ENCODE results near the gene FBXL16. TPM values are rescaled to one million over a fixed set of nuclear protein-coding genes. Genes with fewer than 3 reads are reported as not detected.

Gene FBXL16
- total and polyA plus RNA-seq, 4 donors: under 0.01 to 0.14 TPM; not detected in 2

DNA sequence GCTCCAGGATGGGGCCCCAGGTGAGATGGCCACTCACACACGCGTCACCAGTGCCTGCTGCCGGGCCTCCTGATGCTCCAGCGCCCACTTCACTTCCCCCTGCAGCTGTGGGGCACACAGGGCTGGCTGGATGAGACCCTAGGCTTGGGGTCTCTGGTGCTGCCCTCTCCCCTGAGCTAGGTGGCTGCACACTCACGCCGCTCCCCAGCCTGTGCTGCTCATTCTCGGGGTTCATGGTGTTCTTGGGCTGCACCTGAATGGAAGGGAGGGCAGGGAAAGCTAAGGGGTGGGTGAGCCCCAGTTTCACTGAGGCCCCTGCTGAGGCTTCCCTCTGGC, 19.4 kb upstream of the FBXL16 start:
- WGBS: 81% methylated on average over 7 of the region's 7 CpGs
- H3K36me3 ChIP-seq (ENCODE audit: control insufficient read depth in 4 of 4, insufficient read depth in 3 of 4, low read depth in 1 of 4, low read length in 3 of 4): no peaks in the 10 kb centered on the region
- no peak overlapping the region for H3K4me3 ChIP-seq (ENCODE audit: low read depth in 1 of 3, low read length in 3 of 3)
- no peak overlapping the region for H3K27ac ChIP-seq (ENCODE audit: low read depth in 1 of 2, low read length in 2 of 2)
- TF ChIP-seq JUND (IDR thresholded peaks at IDR 0.05) (no peak), TAF1 (conservative IDR thresholded peaks at IDR 0.05) (no peak), FOXA1 (IDR thresholded peaks at IDR 0.05) (no peak)
- TF ChIP-seq, protein P1, sequence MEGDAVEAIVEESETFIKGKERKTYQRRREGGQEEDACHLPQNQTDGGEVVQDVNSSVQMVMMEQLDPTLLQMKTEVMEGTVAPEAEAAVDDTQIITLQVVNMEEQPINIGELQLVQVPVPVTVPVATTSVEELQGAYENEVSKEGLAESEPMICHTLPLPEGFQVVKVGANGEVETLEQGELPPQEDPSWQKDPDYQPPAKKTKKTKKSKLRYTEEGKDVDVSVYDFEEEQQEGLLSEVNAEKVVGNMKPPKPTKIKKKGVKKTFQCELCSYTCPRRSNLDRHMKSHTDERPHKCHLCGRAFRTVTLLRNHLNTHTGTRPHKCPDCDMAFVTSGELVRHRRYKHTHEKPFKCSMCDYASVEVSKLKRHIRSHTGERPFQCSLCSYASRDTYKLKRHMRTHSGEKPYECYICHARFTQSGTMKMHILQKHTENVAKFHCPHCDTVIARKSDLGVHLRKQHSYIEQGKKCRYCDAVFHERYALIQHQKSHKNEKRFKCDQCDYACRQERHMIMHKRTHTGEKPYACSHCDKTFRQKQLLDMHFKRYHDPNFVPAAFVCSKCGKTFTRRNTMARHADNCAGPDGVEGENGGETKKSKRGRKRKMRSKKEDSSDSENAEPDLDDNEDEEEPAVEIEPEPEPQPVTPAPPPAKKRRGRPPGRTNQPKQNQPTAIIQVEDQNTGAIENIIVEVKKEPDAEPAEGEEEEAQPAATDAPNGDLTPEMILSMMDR (IDR thresholded peaks at IDR 0.05; ENCODE audit: low read depth, low read length, missing input control): no peak
- TF ChIP-seq, protein P2, sequence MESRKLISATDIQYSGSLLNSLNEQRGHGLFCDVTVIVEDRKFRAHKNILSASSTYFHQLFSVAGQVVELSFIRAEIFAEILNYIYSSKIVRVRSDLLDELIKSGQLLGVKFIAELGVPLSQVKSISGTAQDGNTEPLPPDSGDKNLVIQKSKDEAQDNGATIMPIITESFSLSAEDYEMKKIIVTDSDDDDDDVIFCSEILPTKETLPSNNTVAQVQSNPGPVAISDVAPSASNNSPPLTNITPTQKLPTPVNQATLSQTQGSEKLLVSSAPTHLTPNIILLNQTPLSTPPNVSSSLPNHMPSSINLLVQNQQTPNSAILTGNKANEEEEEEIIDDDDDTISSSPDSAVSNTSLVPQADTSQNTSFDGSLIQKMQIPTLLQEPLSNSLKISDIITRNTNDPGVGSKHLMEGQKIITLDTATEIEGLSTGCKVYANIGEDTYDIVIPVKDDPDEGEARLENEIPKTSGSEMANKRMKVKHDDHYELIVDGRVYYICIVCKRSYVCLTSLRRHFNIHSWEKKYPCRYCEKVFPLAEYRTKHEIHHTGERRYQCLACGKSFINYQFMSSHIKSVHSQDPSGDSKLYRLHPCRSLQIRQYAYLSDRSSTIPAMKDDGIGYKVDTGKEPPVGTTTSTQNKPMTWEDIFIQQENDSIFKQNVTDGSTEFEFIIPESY (IDR thresholded peaks at IDR 0.05): no peak
- no peak overlapping the region for H3K9ac ChIP-seq (ENCODE audit: low read depth in 1 of 2, low read length in 2 of 2)
- H3K4me1 ChIP-seq (ENCODE audit: control insufficient read depth in 4 of 4, insufficient read depth in 4 of 4, low read length in 3 of 4): peaks cover 12 to 28% (median 28%) of the 10 kb centered on the region in 4 donors
- H3K27me3 ChIP-seq (ENCODE audit: control insufficient read depth in 4 of 4, insufficient read depth in 4 of 4, low read length in 3 of 4): peaks cover 0 to 2% (median 0%) of the 10 kb centered on the region in 4 donors
- DNase-seq (ENCODE audit: low spot score): no peak
- H3K9me3 ChIP-seq (ENCODE audit: control insufficient read depth in 4 of 4, low read length in 3 of 4): no peaks in the 10 kb centered on the region

DNA sequence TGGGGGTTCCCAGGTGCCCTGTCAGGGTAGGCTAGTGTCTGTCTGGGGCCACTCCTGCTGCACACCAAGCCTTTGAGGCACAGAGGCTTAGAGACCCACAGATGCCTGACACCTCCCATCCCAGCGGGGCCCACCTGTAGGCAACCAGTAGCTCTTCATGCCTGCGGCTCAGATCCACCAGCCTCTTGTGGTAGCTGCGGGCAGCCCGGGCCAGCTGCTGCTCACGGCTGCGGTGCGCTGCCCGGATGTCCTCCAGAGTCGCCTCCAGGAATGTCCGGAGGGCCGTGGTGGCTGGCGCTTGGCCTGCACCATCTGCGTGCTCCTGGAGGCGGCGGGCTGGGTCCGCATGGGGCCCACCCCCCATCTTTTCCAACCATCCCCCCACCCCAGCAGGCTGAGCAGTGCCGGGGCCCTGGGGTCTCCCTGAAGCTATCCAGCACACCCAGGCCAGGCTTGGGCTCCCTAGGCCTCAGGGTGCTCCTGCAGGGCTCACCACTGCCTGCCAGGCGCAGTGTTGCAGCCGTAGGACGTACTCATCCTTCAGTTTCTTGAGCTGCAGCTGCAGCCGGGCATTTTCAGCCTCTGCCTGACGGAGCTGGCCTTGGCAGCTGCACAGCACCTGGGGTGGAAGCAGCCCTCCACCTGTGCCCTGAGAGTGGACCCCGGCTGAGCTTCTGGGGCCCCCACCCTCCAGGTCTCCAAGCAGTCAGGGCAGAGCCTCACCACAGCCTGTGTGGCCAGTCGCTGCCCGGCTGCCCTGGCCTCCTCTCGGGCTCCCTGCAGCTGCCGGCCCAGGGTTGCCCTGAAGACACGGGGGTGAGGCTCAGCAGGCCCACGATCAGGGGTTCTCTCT, 18.8 kb upstream of the FBXL16 start:
- no peak for TF ChIP-seq TAF1 (conservative IDR thresholded peaks at IDR 0.05)
- no peak for TF ChIP-seq SP1 (IDR thresholded peaks at IDR 0.05)
- TF ChIP-seq, protein P3, sequence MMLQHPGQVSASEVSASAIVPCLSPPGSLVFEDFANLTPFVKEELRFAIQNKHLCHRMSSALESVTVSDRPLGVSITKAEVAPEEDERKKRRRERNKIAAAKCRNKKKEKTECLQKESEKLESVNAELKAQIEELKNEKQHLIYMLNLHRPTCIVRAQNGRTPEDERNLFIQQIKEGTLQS (IDR thresholded peaks at IDR 0.05): no peak
- no peak for TF ChIP-seq EGR1 (IDR thresholded peaks at IDR 0.05; ENCODE audit: low read depth in 2 of 2)
- no peak for TF ChIP-seq RXRA (IDR thresholded peaks at IDR 0.05)
- TF ChIP-seq, protein P2 (IDR thresholded peaks at IDR 0.05): no peak
- TF ChIP-seq RAD21 (IDR thresholded peaks at IDR 0.05): no peak
- no peak for TF ChIP-seq GABPA (IDR thresholded peaks at IDR 0.05 in 1 of 2, conservative IDR thresholded peaks at IDR 0.05 in 1 of 2)
- no peak for TF ChIP-seq HNF4G (IDR thresholded peaks at IDR 0.05)
- no peak for TF ChIP-seq NR2F2 (IDR thresholded peaks at IDR 0.05)
- no peak for TF ChIP-seq YY1 (IDR thresholded peaks at IDR 0.05)
- no peak for TF ChIP-seq JUND (IDR thresholded peaks at IDR 0.05)
- TF ChIP-seq, protein P1 (IDR thresholded peaks at IDR 0.05; ENCODE audit: low read depth, low read length, missing input control): no peak
- no peak for TF ChIP-seq FOXA2 (IDR thresholded peaks at IDR 0.05)
- TF ChIP-seq, protein P4, sequence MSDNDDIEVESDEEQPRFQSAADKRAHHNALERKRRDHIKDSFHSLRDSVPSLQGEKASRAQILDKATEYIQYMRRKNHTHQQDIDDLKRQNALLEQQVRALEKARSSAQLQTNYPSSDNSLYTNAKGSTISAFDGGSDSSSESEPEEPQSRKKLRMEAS (IDR thresholded peaks at IDR 0.05): no peak
- TF ChIP-seq FOXA1 (IDR thresholded peaks at IDR 0.05): no peak
- TF ChIP-seq HNF4A (conservative IDR thresholded peaks at IDR 0.05): no peak
- Histone ChIP-seq H3K36me3 (ENCODE audit: control insufficient read depth in 4 of 4, insufficient read depth in 3 of 4, low read depth in 1 of 4, low read length in 3 of 4) (no peaks in the 10 kb centered on the region), H3K4me1 (ENCODE audit: control insufficient read depth in 4 of 4, insufficient read depth in 4 of 4, low read length in 3 of 4) (peaks cover 16 to 32% (median 31%) of the 10 kb centered on the region in 4 donors), H3K27me3 (ENCODE audit: control insufficient read depth in 4 of 4, insufficient read depth in 4 of 4, low read length in 3 of 4) (peaks cover 0 to 2% (median 0%) of the 10 kb centered on the region in 4 donors), H3K9me3 (ENCODE audit: control insufficient read depth in 4 of 4, low read length in 3 of 4) (no peaks in the 10 kb centered on the region), H3K4me3 (ENCODE audit: low read depth in 1 of 3, low read length in 3 of 3) (no peak overlapping the region), H3K9ac (ENCODE audit: low read depth in 1 of 2, low read length in 2 of 2) (no peak overlapping the region), H3K27ac (ENCODE audit: low read depth in 1 of 2, low read length in 2 of 2) (no peak overlapping the region)
- DNase-seq (ENCODE audit: low spot score): no peak
- WGBS: 75% methylated on average over 29 of the region's 29 CpGs

Measured in liver (tissue), 9 donors.